Esophagus (tissue), 2 donors: Measurements from ENCODE around the gene GRK5. TPM values are rescaled to one million over a fixed set of nuclear protein-coding genes. Genes with fewer than 3 reads are reported as not detected.

Experiments
- H3K27ac ChIP-seq, 2 donors: one replicate each; pipeline ENCODE4 v1.5.1; 2013; ENCODE audit warnings: low read depth in 2 of 2, mild to moderate bottlenecking in 2 of 2, inconsistent platforms in 1 of 2, low read length in 1 of 2, moderate library complexity in 1 of 2
- H3K27me3 ChIP-seq, 2 donors: one replicate each; pipeline ENCODE4 v1.6.1; 2013; ENCODE audit warnings: low read length in 2 of 2, control low read depth in 1 of 2, mild to moderate bottlenecking in 1 of 2; ENCODE audit not compliant: insufficient read depth in 2 of 2, control insufficient read depth in 1 of 2
- H3K36me3 ChIP-seq, 2 donors: one replicate each; pipeline ENCODE4 v1.6.1; 2013; ENCODE audit warnings: low read length in 1 of 2; ENCODE audit not compliant: control insufficient read depth in 2 of 2, insufficient read depth in 2 of 2
- H3K4me1 ChIP-seq, 2 donors: one replicate each; pipeline ENCODE4 v1.6.1; 2013; ENCODE audit warnings: low read length in 1 of 2; ENCODE audit not compliant: control insufficient read depth in 2 of 2, insufficient read depth in 2 of 2
- H3K4me3 ChIP-seq, 2 donors: one replicate each; pipeline ENCODE4 v1.5.1; 2013; ENCODE audit warnings: low read length in 2 of 2, mild to moderate bottlenecking in 2 of 2, low read depth in 1 of 2, moderate library complexity in 1 of 2
- H3K9me3 ChIP-seq, 2 donors: one replicate each; pipeline ENCODE4 v1.6.1; 2013; ENCODE audit warnings: mild to moderate bottlenecking in 2 of 2, low read depth in 1 of 2, low read length in 1 of 2, moderate library complexity in 1 of 2; ENCODE audit not compliant: control insufficient read depth in 2 of 2, insufficient read depth in 1 of 2
- WGBS, 2 donors: extraction: QIAGEN DNeasy Blood & Tissue Kit; methylation state at CpG; one replicate each; pipeline ENCODE4 v1.1.7; 2013; 5-methylcytosine and 5-hydroxymethylcytosine counted together
- polyA plus RNA-seq, 2 donors: library from polyadenylated mRNA; stranded (reverse); fragments of 200-250 nt; gene quantifications; one replicate each; pipeline ENCODE4 v1.2.3, GENCODE V29; 2013
- donor health status: healthy with polysubstance abuse.
- donor health status: Bipolar disorder and iron deficiency.

GRK5 gene
- polyA plus RNA-seq, 2 donors: 3.1 to 5.2 TPM

- no peaks in the 10 kb centered on the region for H3K36me3 ChIP-seq
- no peaks in the 10 kb centered on the region for H3K27me3 ChIP-seq
- H3K27ac ChIP-seq: no peak overlapping the region
- 90 to 95% methylated on average over 10 of the region's 10 CpGs for WGBS, 2 donors
- no peak overlapping the region for H3K4me3 ChIP-seq
- no peaks in the 10 kb centered on the region for H3K9me3 ChIP-seq
- peaks cover 10 to 15% of the 10 kb centered on the region in 2 donors for H3K4me1 ChIP-seq
These were observed 172.2 kb downstream of the GRK5 start for GRCh38 chr10:119379466-119380071.

DNA sequence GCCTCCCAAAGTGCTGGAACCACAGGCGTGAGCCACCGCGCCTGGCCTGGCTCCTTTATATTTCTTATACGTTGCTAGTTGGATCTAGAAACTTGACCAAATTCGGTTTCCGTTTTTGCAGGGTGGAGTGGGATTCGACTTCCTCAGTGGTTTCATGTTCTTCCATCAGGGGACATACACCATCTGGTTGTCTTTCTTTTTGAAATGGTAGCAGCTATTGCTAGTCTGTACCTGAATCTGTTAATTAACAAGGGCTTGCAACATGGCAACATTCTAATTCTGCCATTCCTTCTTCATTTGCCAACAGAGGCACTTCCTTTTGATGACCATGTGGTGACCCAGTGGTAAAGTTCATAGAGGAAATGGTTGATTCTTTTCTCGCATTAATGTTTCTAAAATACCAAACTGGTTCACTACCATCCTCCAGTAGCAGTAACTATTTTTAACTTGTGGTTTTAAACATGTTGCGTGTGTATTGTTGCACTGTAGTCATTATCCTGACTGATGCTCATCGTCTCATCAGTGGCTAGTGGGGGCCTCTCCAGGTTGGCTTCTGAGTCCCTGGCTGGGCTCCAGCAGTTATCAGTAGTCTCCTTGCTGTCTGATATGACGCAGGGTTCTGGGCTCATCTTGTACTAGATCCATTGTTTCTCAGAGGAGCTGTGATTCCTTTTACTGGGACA, 175.9 kb downstream of the GRK5 start:
- H3K27me3 ChIP-seq: no peaks in the 10 kb centered on the region
- no peaks in the 10 kb centered on the region for H3K36me3 ChIP-seq
- 85 to 91% methylated on average over 11 of the region's 11 CpGs for WGBS, 2 donors
- H3K4me1 ChIP-seq: peaks cover 3 to 7% of the 10 kb centered on the region in 2 donors
- no peaks in the 10 kb centered on the region for H3K9me3 ChIP-seq
- no peak overlapping the region for H3K27ac ChIP-seq
- no peak overlapping the region for H3K4me3 ChIP-seq

DNA sequence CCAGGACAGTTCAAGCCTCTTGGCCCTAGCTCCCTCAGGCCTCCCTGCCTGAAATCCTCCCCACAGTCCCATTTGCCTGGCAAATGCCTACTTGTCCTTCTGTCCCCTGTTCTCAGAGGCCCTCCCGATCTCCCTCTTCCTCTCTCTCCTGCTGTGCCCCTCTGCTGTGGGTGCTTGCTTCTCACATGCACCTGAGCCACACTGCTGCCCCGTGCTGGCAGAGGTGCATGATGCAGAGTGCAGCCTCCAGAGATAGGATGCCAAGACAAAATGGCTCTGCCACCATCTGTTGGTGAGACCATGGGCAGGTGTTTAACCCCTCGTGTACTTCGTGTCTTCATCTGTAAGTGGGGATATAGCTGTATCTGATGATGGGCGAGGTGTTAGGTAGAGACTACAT, 176.8 kb downstream of the GRK5 start:
- H3K4me1 ChIP-seq: peaks cover 0 to 3% of the 10 kb centered on the region in 2 donors
- no peak overlapping the region for H3K4me3 ChIP-seq
- no peaks in the 10 kb centered on the region for H3K27me3 ChIP-seq
- H3K27ac ChIP-seq: no peak overlapping the region
- no peaks in the 10 kb centered on the region for H3K9me3 ChIP-seq
- no peaks in the 10 kb centered on the region for H3K36me3 ChIP-seq
- WGBS, 2 donors: 93 to 94% methylated on average over 5 of the region's 5 CpGs

GRCh38 chr10:119386666-119387065, 179.3 kb downstream of the GRK5 start:
- Histone ChIP-seq H3K4me1 (peaks cover 2 to 4% of the 10 kb centered on the region in 2 donors), H3K9me3 (no peaks in the 10 kb centered on the region), H3K4me3 (no peak overlapping the region), H3K27me3 (no peaks in the 10 kb centered on the region), H3K36me3 (no peaks in the 10 kb centered on the region), H3K27ac (no peak overlapping the region)
- WGBS, 2 donors: 96 to 97% methylated on average over 15 of the region's 15 CpGs

DNA sequence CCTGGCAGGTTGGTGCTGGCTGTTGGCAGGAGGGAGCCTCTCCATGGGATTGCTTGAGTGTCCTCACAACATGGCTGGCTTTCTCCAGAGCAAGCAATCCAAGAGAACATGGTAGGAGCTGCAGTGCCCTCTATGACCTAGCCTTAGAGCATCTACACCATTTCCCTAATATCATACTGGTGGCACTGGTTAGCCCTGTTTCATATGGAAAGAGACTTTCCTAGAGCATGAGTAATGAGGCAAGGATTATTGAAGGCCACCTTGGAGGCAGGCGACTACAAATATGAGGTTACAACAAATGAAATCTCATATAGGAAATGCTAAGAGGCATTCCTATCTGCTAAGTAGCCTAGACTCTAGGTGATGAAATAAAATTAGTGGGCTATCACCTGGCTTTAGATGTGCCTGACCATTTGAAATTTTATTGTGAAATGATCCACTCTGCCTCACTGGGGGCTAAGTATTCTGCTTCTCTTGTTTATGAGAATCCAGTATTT, 181.5 kb downstream of the GRK5 start:
- H3K4me3 ChIP-seq: no peak overlapping the region
- no peaks in the 10 kb centered on the region for H3K9me3 ChIP-seq
- WGBS, 2 donors: 84 to 90% methylated on average over 1 of the region's 1 CpG
- H3K4me1 ChIP-seq: peaks cover 4% of the 10 kb centered on the region in 2 donors
- no peaks in the 10 kb centered on the region for H3K27me3 ChIP-seq
- peak overlapping the region in 1 of 2 donors; percentile 36 for H3K27ac ChIP-seq
- H3K36me3 ChIP-seq: no peaks in the 10 kb centered on the region

- 83 to 85% methylated on average over 18 of the region's 18 CpGs for WGBS, 2 donors
- Histone ChIP-seq H3K4me1 (peaks cover 4 to 8% of the 10 kb centered on the region in 2 donors), H3K4me3 (no peak overlapping the region), H3K27me3 (no peaks in the 10 kb centered on the region), H3K9me3 (no peaks in the 10 kb centered on the region), H3K27ac (no peak overlapping the region), H3K36me3 (peaks cover 0 to under 1% of the 10 kb centered on the region in 2 donors)
These were observed 184.3 kb downstream of the GRK5 start for GRCh38 chr10:119391440-119392251.

DNA sequence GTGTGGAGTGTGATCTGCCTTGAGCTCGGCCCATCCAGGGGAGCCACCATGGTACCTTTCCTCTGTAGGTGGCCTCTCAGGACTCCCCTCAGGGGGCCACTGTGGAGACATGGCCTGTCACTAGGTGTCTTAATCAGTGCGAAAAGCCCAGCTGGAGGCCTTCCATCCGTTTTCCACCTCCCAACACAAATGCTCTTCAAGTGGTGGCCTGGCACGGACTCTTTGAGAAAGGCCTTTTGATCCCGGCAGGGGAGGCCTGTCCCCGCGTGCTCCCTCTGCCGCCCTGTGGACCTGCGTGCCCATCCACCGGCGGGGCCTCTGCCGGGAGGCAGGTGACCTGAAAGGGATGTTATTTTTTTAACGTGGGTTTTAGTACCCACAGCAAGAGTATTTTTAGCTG, 185.6 kb downstream of the GRK5 start:
- H3K27me3 ChIP-seq: no peaks in the 10 kb centered on the region
- H3K27ac ChIP-seq: no peak overlapping the region
- H3K4me1 ChIP-seq: peaks cover 4 to 8% of the 10 kb centered on the region in 2 donors
- WGBS, 2 donors: 78 to 86% methylated on average over 13 of the region's 13 CpGs
- H3K9me3 ChIP-seq: no peaks in the 10 kb centered on the region
- H3K4me3 ChIP-seq: no peak overlapping the region
- H3K36me3 ChIP-seq: peaks cover 0 to 4% of the 10 kb centered on the region in 2 donors

- Histone ChIP-seq H3K9me3 (no peaks in the 10 kb centered on the region), H3K4me3 (no peak overlapping the region), H3K4me1 (peaks cover 4 to 8% of the 10 kb centered on the region in 2 donors), H3K27me3 (no peaks in the 10 kb centered on the region), H3K36me3 (peaks cover 0 to 4% of the 10 kb centered on the region in 2 donors), H3K27ac (no peak overlapping the region)
- WGBS, 2 donors: 81 to 94% methylated on average over 11 of the region's 11 CpGs
These were observed 186.1 kb downstream of the GRK5 start for GRCh38 chr10:119393421-119393820.

DNA sequence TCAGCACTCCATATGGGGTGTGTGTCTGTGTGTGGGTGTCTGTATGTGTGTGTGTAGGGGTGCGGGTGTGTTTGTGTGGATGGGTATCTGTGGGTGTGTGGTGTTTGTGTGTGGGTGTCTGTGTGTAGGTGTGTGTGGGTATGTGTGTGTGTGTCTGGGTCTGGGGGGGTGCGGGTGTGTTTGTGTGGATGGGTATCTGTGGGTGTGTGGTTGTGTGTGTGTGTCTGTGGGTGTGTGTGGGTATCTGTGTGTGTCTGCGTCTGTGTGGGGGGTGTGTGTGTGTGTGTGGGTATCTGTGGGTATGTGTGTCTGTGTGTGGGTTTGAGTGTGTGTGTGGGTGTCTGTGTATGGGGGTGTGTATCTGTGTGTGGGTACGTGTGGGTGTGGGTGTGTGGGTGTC, 186.5 kb downstream of the GRK5 start:
- Histone ChIP-seq H3K4me3 (no peak overlapping the region), H3K4me1 (peaks cover 4 to 8% of the 10 kb centered on the region in 2 donors), H3K36me3 (peaks cover 0 to 4% of the 10 kb centered on the region in 2 donors), H3K27ac (no peak overlapping the region), H3K27me3 (no peaks in the 10 kb centered on the region), H3K9me3 (no peaks in the 10 kb centered on the region)
- 88 to 93% methylated on average over 4 of the region's 4 CpGs for WGBS, 2 donors
